ENCODE data around the gene PHTF2. TPM values are rescaled to one million over a fixed set of nuclear protein-coding genes. Genes with fewer than 3 reads are reported as not detected.

PHTF2 gene
- total RNA-seq, 1 experiment from 2014 or later: 36.9 TPM

DNA sequence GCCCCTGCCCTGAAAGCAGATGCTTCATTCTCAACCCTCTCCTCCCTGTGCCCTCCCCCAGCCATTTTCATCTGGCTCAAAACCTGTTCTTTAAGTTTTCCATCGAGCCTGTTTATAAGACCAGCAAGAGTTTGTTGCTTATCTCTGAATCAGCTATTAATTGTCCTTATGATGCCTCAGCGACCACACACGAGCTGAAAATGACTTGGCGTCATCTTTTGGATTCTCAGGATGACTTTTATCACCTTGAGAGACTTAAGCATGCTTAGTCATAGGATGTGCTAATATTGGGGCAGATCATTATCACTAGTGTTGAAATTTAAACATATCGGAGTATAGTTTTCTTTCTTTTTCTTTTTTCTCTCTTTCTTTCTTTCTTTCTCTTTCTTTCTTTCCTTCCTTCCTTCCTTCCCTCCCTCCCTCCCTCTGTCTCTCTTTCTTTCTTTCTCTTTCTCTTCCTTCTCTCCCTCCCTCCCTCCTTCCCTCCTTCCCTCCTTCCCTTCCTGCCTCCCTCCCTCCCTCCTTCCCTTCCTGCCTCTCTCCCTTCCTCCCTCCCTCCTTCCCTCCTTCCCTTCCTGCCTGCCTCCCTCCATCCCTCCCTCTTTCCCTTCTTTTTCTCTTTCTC is 184.5 kb downstream of the PHTF2 start:
- no TSS peak for BruUV-seq (replicated peaks)
- Mint-ChIP-seq H3K27ac (ENCODE audit: unreplicated experiment) (no peak overlapping the region), H3K9me3 (ENCODE audit: unreplicated experiment) (no peaks in the 10 kb centered on the region), H3K36me3 (ENCODE audit: insufficient read depth, unreplicated experiment) (no peaks in the 10 kb centered on the region), H3K27me3 (ENCODE audit: insufficient read depth, unreplicated experiment) (no peaks in the 10 kb centered on the region), H3K4me1 (ENCODE audit: low read depth, unreplicated experiment) (peaks cover 10% of the 10 kb centered on the region), H3K4me3 (ENCODE audit: unreplicated experiment) (no peak overlapping the region)
- no peaks in the 10 kb centered on the region for H3K9me3 ChIP-seq
- no peak overlapping the region for H3K4me3 ChIP-seq (ENCODE audit: low read depth, low read length)
- ChIA-PET POLR2A (no interaction called here), CTCF (no interaction called here)
- H3K36me3 ChIP-seq (ENCODE audit: control insufficient read depth, insufficient read depth, low read length): no peaks in the 10 kb centered on the region
- DNase-seq: no peak
- intact Hi-C loops (cut with micrococcal nuclease; ENCODE audit: unreplicated experiment): no loop called here
- TF ChIP-seq, protein P1, sequence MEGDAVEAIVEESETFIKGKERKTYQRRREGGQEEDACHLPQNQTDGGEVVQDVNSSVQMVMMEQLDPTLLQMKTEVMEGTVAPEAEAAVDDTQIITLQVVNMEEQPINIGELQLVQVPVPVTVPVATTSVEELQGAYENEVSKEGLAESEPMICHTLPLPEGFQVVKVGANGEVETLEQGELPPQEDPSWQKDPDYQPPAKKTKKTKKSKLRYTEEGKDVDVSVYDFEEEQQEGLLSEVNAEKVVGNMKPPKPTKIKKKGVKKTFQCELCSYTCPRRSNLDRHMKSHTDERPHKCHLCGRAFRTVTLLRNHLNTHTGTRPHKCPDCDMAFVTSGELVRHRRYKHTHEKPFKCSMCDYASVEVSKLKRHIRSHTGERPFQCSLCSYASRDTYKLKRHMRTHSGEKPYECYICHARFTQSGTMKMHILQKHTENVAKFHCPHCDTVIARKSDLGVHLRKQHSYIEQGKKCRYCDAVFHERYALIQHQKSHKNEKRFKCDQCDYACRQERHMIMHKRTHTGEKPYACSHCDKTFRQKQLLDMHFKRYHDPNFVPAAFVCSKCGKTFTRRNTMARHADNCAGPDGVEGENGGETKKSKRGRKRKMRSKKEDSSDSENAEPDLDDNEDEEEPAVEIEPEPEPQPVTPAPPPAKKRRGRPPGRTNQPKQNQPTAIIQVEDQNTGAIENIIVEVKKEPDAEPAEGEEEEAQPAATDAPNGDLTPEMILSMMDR (IDR thresholded peaks at IDR 0.05; ENCODE audit: insufficient read depth in 1 of 2, low read depth in 1 of 2, low read length in 1 of 2, severe bottlenecking in 1 of 2, unreplicated experiment in 1 of 2): no peak
- no peaks in the 10 kb centered on the region for H3K4me1 ChIP-seq
- H3K27me3 ChIP-seq (replicated peaks; ENCODE audit: control insufficient read depth, insufficient read depth, low read length): no peaks in the 10 kb centered on the region

DNA sequence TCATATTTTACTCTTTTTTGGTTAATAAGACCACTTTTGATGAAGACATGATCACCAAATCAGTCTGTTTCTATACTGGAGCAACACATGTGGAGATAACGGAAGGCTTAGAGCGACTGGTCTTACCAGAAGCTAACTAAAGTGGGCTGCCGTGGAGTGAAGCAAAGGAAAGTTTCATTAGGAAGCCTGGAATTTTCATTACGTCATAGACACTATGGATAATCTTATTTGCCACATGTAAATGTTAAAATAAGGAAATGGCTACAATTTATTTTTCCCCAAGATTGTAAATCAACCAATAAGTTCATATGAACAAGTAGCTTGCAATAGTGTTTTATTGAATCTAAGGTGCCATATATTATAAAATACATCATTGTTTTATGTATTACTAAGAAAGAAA is 185.4 kb downstream of the PHTF2 start:
- no peak overlapping the region for H3K4me3 Mint-ChIP-seq (ENCODE audit: unreplicated experiment)
- Histone ChIP-seq H3K27me3 (replicated peaks; ENCODE audit: control insufficient read depth, insufficient read depth, low read length) (no peaks in the 10 kb centered on the region), H3K9me3 (no peaks in the 10 kb centered on the region), H3K36me3 (ENCODE audit: control insufficient read depth, insufficient read depth, low read length) (no peaks in the 10 kb centered on the region), H3K4me1 (no peaks in the 10 kb centered on the region), H3K4me3 (ENCODE audit: low read depth, low read length) (no peak overlapping the region)
- no peaks in the 10 kb centered on the region for H3K9me3 Mint-ChIP-seq (ENCODE audit: unreplicated experiment)
- H3K27ac Mint-ChIP-seq (ENCODE audit: unreplicated experiment): no peak overlapping the region
- H3K36me3 Mint-ChIP-seq (ENCODE audit: insufficient read depth, unreplicated experiment): no peaks in the 10 kb centered on the region
- CTCF ChIA-PET: no interaction called here
- DNase-seq: no peak
- no peaks in the 10 kb centered on the region for H3K27me3 Mint-ChIP-seq (ENCODE audit: insufficient read depth, unreplicated experiment)
- TF ChIP-seq, protein P1 (IDR thresholded peaks at IDR 0.05; ENCODE audit: insufficient read depth in 1 of 2, low read depth in 1 of 2, low read length in 1 of 2, severe bottlenecking in 1 of 2, unreplicated experiment in 1 of 2): no peak
- peaks cover 10% of the 10 kb centered on the region for H3K4me1 Mint-ChIP-seq (ENCODE audit: low read depth, unreplicated experiment)
- intact Hi-C loops (cut with micrococcal nuclease; ENCODE audit: unreplicated experiment): no loop called here
- no TSS peak for BruUV-seq (replicated peaks)
- POLR2A ChIA-PET: no interaction called here

DNA sequence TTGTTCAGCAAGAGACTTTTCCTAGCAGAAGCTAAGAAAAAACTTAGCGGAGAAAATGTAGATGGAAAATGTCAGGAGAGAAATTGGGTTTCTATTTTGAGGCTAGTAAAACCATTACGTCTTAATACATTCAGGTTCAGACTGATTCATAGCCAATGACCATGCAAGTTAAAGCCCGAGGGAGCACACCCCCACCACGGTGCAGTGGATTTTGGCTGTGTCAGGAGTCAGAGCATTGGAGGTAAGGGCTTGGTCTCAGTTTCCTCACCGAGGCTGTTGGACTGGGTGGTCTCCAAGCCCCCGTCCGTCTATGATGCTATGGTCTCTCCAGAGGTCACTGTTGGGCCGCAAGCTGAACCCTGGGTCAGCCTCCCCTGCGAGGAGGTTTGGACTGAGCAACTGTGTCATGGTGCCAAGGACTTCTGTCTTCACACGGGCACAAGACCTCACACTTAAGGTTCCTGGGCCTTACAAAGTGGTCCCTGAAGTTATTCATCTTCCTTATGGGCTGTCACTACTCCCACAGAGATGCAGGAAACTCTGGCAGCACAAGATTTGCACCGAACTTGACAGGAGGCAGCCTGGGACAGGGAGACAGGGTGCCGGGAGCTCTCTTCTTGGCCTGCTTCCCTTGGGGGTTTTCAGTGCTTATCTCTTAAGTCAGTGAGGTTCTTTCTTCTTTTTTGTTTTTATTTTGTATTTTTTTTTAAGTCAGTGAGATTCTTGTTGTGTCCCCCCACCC is 186.8 kb downstream of the PHTF2 start:
- Mint-ChIP-seq H3K27me3 (ENCODE audit: insufficient read depth, unreplicated experiment) (no peaks in the 10 kb centered on the region), H3K4me1 (ENCODE audit: low read depth, unreplicated experiment) (peaks cover 18% of the 10 kb centered on the region), H3K36me3 (ENCODE audit: insufficient read depth, unreplicated experiment) (no peaks in the 10 kb centered on the region), H3K4me3 (ENCODE audit: unreplicated experiment) (no peak overlapping the region), H3K9me3 (ENCODE audit: unreplicated experiment) (no peaks in the 10 kb centered on the region), H3K27ac (ENCODE audit: unreplicated experiment) (no peak overlapping the region)
- POLR2A ChIA-PET: no interaction called here
- H3K9me3 ChIP-seq: no peaks in the 10 kb centered on the region
- BruUV-seq (replicated peaks): no TSS peak
- no peak for DNase-seq
- TF ChIP-seq, protein P1 (IDR thresholded peaks at IDR 0.05; ENCODE audit: insufficient read depth in 1 of 2, low read depth in 1 of 2, low read length in 1 of 2, severe bottlenecking in 1 of 2, unreplicated experiment in 1 of 2): no peak
- H3K4me3 ChIP-seq (ENCODE audit: low read depth, low read length): no peak overlapping the region
- no peaks in the 10 kb centered on the region for H3K27me3 ChIP-seq (replicated peaks; ENCODE audit: control insufficient read depth, insufficient read depth, low read length)
- intact Hi-C loops (cut with micrococcal nuclease; ENCODE audit: unreplicated experiment): no loop called here
- CTCF ChIA-PET: no interaction called here
- H3K36me3 ChIP-seq (ENCODE audit: control insufficient read depth, insufficient read depth, low read length): no peaks in the 10 kb centered on the region
- H3K4me1 ChIP-seq: peaks cover 8% of the 10 kb centered on the region

Data from Caco-2 (cell line).